Bronchial epithelial cell (primary cell): ENCODE measurements around the gene MAP2K7. TPM values are rescaled to one million over a fixed set of nuclear protein-coding genes. Genes with fewer than 3 reads are reported as not detected.

ENCODE experiments used
- DNase-seq: peaks from one replicate; pipeline ENCODE4 v3.0.0-alpha.2; 2010; ENCODE audit warnings: low read depth
- FAIRE-seq: peaks from 2 replicates; lab custom pipeline; 2011; peaks lifted over from hg19 to GRCh38; lab: Jason Lieb, UNC
- H3K27me3 ChIP-seq: 2 replicates; pipeline ENCODE4 v1.5.1; 2011; ENCODE audit warnings: low read length; ENCODE audit not compliant: control insufficient read depth, insufficient read depth
- H3K36me3 ChIP-seq: 2 replicates; pipeline ENCODE4 v1.5.1; 2011; ENCODE audit warnings: low read length; ENCODE audit not compliant: control insufficient read depth, insufficient read depth
- H3K4me3 ChIP-seq: 2 replicates; pipeline ENCODE4 v1.5.1; 2011; ENCODE audit warnings: mild to moderate bottlenecking, low read depth, low read length, control low read depth
- CTCF ChIP-seq: IDR thresholded peaks from 2 replicates; pipeline ENCODE4 v1.5.1; 2011; ENCODE audit warnings: mild to moderate bottlenecking, moderate library complexity, low read length, control low read depth, inconsistent platforms; ENCODE audit not compliant: insufficient read depth, severe bottlenecking
- total RNA-seq: library from RNA; depleted of rRNA; stranded (reverse); fragments of >200 nt; gene quantifications from 2 replicates; pipeline ENCODE4 v1.2.1, GENCODE V29; 2014

MAP2K7 gene
- total RNA-seq, 1 donor from 2014 or later: 10.0 TPM

- DNase-seq (no peak), FAIRE-seq (no peak)
- H3K36me3 ChIP-seq: peaks cover 12% of the 10 kb centered on the region
- TF ChIP-seq CTCF: no peak
- H3K27me3 ChIP-seq: no peaks in the 10 kb centered on the region
- H3K4me3 ChIP-seq: no peak overlapping the region
Observed at GRCh38 chr19:7910321-7911161, 6.9 kb downstream of the MAP2K7 start.

GRCh38 chr19:7911508-7912143 lies 7.9 kb downstream of the MAP2K7 start:
- FAIRE-seq: no peak
- H3K4me3 ChIP-seq: no peak overlapping the region
- DNase-seq: no peak
- TF ChIP-seq CTCF: no peak
- peaks cover 2% of the 10 kb centered on the region for H3K27me3 ChIP-seq
- H3K36me3 ChIP-seq: peaks cover 9% of the 10 kb centered on the region

- peaks cover 8% of the 10 kb centered on the region for H3K36me3 ChIP-seq
- no peak for TF ChIP-seq CTCF
Observed at GRCh38 chr19:7912144-7912696, 8.5 kb downstream of the MAP2K7 start.

GRCh38 chr19:7912697-7913564 lies 9.3 kb downstream of the MAP2K7 start:
- H3K27me3 ChIP-seq: peaks cover 2% of the 10 kb centered on the region
- H3K4me3 ChIP-seq: no peak overlapping the region
- H3K36me3 ChIP-seq: peaks cover 7% of the 10 kb centered on the region
- FAIRE-seq (no peak), DNase-seq (no peak)
- no peak for TF ChIP-seq CTCF

More at GRCh38 chr19:7912144-7912696, 8.5 kb downstream of the MAP2K7 start:
- peaks cover 2% of the 10 kb centered on the region for H3K27me3 ChIP-seq
- FAIRE-seq (no peak), DNase-seq (no peak)
- no peak overlapping the region for H3K4me3 ChIP-seq

- FAIRE-seq (no peak), DNase-seq (no peak)
- peaks cover 7% of the 10 kb centered on the region for H3K36me3 ChIP-seq
- H3K4me3 ChIP-seq: no peak overlapping the region
- H3K27me3 ChIP-seq: peaks cover 2% of the 10 kb centered on the region
- TF ChIP-seq CTCF: no peak
Observed at GRCh38 chr19:7913652-7914051, 10.0 kb downstream of the MAP2K7 start.
